Fibroblast of peridontal ligament (primary cell): Measurements from ENCODE around the gene ZNF219.

Source experiments
- DNase-seq: peaks from one replicate; pipeline ENCODE4 v3.0.0-alpha.2; 2010; ENCODE audit errors: extremely low read depth

The ZNF219 gene

GRCh38 chr14:21098076-21098891 lies at the start of gene ZNF219:
Gene ZNF219 (minus strand): TSS chr14:21098655. CDS start chr14:21093591, 5,064 bp downstream.
- peak; percentile 48 for DNase-seq

GRCh38 chr14:21145437-21145836 lies 47.0 kb upstream of the ZNF219 start:
- DNase-seq = no peak

GRCh38 chr14:21142357-21142756 lies 43.9 kb upstream of the ZNF219 start:
- DNase-seq = no peak

GRCh38 chr14:21136024-21136423 lies 37.6 kb upstream of the ZNF219 start:
- peak; percentile 18 for DNase-seq

DNA sequence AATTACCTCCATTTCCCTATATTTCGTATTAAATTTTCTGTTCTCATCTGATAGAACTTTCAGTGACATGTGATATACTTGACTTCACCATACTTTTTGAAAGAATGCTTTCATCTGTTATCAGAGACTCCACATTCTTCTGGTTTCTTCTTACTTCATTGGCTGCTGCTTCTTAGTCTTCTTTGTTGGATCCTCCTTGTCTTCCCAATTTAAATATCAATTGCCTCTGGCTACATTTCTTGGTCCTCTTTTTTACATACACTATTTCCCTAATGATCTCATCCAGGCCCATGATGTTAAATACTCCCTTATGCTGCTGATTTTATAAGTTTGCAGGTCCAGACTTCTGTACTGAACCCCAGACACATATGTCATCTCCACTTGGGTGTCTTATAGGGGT lies 35.4 kb upstream of the ZNF219 start:
- DNase-seq = no peak

DNA sequence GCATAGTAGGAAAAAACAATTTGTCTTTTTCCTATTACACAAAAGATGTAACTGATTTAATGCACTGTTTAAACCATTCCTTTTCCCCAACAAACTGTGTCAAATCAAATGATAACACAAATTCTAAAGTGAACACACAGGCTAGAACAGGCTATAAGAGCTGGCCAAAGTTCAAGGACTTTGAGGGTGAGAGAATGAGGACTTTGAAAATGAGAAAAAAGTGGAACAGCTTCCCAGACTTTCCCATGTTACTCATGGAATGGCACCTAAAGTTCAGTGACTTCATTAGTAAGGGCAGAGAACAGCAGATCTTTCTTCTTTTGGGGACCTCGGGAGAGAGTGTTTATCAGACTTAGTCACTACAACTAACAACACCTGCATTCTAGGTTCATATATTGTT lies 25.0 kb upstream of the ZNF219 start:
- no peak for DNase-seq

DNA sequence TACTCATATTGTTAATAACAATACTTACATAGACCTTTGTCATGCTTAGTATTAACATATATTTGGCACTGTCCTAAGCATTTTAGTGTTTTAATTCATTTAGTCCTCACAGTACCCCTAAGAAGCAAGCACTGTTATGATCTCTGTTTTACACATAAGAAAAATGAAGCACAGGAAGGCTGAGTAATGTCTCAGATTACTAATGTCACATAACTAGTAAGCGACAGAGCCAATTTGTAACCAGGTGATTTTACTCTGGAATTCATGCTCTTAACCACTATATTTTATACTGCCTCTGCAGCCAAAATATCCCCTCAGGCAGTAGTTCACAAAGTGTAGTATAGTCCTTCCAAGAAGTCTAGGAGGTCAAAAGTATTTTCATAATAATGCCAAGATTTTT lies 22.7 kb upstream of the ZNF219 start:
- no peak for DNase-seq

DNA sequence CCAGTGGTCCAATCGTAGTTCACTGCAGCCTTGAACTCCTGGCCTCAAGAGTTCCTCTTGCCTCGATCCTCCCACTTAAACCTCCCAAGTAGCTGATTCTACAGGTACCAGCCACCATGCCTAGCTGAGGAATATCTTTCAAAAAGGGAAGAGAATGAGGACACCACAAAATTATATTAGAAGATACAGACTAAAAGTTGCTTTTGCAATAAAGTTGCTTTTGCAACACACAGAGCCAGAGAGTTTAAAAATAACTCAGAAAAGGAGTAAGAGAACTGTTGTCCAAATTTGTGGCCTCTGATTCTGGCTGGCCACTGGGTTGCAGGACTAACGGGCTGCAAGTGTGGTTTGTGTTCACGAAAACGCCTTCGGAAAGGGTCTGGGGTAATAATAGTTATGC lies 22.2 kb upstream of the ZNF219 start:
- no peak for DNase-seq

DNA sequence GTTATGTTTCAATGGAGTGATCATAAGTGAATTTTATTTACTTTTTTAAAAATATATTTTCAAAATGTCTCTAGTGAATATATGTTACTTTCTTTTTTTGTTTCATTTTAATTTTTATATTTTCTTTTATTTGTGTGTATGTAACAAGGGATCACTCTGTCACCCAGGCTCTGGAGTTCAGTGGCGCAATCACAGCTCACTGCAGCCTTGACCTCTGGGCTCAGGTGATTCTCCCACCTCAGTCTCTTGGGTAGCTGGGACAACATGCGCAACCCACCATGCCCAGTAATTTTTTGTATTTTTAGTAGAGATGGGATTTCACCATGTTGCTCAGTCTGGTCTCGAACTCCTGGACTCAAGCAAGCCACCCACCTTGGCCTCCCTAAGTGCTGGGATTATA lies 20.5 kb upstream of the ZNF219 start:
- no peak for DNase-seq

DNA sequence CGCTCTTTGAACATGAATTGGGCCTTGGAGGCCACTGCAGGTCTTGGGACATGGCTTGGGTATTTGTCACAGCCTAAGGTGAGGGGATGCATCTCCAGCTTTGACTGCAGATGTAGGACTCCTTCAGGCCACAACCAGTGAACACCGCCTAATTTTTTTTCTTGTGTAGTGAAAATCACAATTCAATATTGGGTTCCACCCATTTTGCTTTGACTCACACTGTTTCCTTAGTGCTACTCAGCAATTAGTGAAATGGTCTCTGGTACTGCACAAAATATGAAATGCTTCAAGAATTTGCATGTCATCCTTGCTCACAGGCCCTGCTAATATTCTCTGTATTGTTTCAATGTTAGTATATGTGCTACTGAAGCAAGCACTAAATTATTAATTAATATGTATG lies 14.9 kb upstream of the ZNF219 start:
- DNase-seq = no peak

- no peak for DNase-seq
These were observed 13.8 kb upstream of the ZNF219 start for GRCh38 chr14:21112255-21112654.

DNA sequence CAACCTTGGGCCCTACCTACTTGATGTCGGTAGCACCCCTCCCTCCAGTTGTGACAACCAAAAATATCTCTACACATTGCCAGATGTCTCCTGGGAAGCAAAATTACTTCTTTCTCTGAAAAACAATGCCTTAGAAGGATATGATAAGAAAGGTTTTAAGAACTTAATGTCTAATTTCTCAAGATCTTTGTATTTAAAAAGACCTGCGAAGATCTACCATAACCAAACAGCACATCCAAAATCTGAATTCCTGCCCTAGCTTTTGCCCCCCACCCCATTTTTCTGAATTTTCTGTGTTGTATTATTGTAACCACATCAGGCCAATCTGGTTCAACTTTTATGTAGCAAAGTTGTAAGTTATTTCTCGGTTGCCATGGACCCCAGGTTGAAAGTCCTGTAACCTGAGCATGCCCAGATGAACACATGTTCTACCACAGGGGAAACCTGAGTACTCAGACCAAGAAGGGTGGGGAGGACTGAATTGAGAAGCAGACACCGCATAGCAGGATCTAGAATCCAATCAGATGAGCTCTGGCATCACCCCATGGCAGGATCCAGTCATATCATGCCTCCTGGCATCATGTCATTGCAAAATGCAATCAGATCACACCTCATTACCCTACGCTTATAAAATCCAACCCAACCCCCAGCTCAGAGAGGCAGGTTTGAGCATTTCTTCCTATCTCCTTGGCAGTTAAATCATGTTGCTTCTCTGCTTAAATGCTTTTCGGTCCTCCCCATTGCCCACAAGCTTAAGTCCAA lies 11.1 kb upstream of the ZNF219 start:
- no peak for DNase-seq

GRCh38 chr14:21108791-21109190 lies 10.3 kb upstream of the ZNF219 start:
- no peak for DNase-seq

DNA sequence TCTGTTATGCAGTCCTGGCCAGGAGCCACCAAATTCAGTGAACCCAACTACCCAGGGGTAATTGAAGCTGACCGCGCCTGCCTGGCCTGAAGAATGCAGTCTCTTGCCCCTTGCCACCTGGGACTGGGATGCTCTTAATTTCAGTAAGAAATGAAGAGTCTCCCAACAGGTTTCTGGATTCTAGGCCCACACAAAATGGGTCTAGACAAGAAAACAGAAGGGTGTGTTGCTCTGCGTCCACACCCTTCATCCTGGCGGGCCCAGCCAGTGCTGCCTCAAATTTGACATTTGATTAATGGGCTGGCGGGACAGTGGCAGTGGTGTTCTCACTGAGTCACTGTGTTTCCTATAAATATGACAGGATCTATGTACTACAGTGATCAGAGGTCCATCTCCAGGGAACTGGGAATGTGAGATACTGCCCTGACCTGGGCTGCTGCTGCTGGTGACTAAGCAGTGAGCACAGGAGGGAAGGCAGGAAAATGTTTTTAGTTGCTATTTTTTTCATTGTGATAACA lies 8.9 kb upstream of the ZNF219 start:
- DNase-seq = no peak

GRCh38 chr14:21106498-21107282 lies 8.2 kb upstream of the ZNF219 start:
- DNase-seq = peak; percentile 80

GRCh38 chr14:21106176-21106497 lies 7.7 kb upstream of the ZNF219 start:
- DNase-seq = peak; percentile 33

DNA sequence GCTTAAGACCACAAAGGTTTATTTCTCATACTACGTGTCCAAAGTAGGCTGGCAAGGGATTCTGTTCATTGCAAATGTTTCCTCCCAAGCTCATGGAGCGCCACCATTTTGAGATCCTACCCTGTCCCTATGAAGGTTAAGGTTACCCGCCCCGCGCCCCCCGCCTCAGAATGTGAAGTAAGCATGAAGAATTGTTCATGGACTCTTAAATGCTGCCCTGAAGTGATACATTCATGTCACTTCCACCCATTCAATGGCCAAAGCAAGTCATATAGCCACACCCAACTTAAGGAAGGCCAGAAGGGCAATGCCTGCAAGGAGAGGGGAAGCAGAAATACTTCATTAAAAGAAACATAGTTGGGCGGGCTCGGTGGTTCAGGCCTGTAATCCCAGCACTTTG lies 6.6 kb upstream of the ZNF219 start:
- no peak for DNase-seq

DNA sequence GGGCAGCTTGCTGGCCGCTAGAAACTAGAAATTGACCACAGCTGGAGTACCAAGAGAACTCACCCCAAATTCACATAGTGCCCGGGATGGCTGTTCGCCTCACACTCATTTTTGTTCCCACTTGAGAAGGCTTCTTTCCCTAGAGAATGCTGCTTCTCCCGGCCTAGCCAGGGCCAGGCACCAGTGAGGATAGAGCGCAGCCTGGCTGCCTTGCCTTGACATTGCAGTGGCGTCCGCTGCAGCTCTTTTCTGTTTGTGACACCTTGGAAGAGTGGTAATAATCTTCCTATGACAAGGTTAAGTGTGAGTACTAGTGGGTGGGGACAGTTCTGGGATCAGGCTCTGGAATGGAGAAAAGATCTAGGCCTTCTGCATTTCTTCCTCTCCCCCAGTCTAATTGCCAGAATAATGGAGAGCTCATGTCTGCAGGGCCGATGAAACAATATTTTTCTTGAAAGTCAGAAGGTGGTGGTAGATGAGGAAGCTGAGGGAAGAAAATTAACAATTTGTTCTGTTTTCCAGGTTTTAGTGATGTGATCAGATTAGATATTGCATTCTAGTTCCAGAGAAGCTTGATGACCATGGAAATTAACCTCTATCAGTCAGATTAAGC lies 6.1 kb upstream of the ZNF219 start:
- DNase-seq = peak; percentile 78

DNA sequence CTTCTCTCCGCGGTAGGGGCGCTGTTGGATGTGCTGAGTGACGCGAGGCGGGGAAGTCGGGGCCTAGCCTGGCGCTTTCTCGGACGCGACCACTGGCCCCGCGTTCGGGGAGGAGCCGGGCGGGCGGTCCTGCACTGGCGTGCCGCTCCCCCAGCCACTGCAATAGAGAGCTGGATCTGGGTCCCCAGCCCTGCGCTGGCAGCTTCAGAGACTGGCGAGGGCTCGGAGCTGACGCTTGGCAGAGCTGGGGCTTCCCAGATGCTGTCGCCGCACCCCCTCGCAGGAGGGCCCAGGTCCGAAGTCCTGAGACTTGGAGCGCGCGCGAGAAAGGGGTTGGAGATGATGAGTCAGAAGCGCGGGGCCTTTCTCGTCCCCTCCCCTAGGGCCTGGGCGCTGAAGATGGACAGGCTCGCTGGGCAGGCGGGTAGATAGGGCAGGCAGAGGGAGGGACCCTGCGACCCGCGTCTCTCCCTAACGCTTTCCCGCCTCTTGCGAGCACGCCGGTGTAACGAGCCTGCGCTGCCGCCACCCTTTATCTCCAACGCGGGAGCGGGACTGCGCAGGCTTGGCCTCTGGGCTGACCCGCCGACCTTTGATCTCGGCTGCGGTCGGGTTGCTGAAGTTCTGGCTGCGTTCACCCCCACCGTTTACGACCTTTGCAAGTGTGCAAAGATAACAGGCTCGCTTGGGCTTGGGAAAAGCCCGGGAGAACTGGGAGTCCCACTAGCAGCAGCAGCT lies 5.4 kb upstream of the ZNF219 start:
- DNase-seq = peak; percentile 94

- DNase-seq = no peak
These were observed 4.9 kb upstream of the ZNF219 start for GRCh38 chr14:21103411-21103709.
